Measurements from ENCODE around the gene VARS2.
"Not testable (repeated sequence)": the region's sequence is repeated elsewhere in the genome, so short reads cannot be mapped to it uniquely, and the experiment has no call there.

Gene VARS2

GRCh38 chr6:30966154-30966553, 52.1 kb downstream of the VARS2 start:
- H3K9me2 ChIP-seq (replicated peaks; ENCODE audit: insufficient read depth, low read length), result no peaks in the 10 kb centered on the region
- no peak overlapping the region for H3K4me3 ChIP-seq (ENCODE audit: low read length)
- H3K27ac ChIP-seq (ENCODE audit: low read length), result no peak overlapping the region
- no peaks in the 10 kb centered on the region for H3K9me3 ChIP-seq (replicated peaks; ENCODE audit: insufficient read depth, low read length)
- no peak overlapping the region for H3K9ac ChIP-seq (ENCODE audit: low read length)
- no peaks in the 10 kb centered on the region for H3K79me2 ChIP-seq (ENCODE audit: low read length)
- peaks cover 8% of the 10 kb centered on the region; the same call in 1 of the 2 replicates for H3K4me1 ChIP-seq (ENCODE audit: low read length)
- H2AFZ ChIP-seq (ENCODE audit: low read length), result no peak overlapping the region
- no peak for TF ChIP-seq EZH2 (optimal IDR thresholded peaks at IDR 0.05; ENCODE audit: low read depth, low read length)
- no peak for TF ChIP-seq EZH2phosphoT487 (IDR thresholded peaks at IDR 0.05; ENCODE audit: low read length)
- TF ChIP-seq, protein P1, sequence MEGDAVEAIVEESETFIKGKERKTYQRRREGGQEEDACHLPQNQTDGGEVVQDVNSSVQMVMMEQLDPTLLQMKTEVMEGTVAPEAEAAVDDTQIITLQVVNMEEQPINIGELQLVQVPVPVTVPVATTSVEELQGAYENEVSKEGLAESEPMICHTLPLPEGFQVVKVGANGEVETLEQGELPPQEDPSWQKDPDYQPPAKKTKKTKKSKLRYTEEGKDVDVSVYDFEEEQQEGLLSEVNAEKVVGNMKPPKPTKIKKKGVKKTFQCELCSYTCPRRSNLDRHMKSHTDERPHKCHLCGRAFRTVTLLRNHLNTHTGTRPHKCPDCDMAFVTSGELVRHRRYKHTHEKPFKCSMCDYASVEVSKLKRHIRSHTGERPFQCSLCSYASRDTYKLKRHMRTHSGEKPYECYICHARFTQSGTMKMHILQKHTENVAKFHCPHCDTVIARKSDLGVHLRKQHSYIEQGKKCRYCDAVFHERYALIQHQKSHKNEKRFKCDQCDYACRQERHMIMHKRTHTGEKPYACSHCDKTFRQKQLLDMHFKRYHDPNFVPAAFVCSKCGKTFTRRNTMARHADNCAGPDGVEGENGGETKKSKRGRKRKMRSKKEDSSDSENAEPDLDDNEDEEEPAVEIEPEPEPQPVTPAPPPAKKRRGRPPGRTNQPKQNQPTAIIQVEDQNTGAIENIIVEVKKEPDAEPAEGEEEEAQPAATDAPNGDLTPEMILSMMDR (IDR thresholded peaks at IDR 0.05; ENCODE audit: low read length), result no peak
- no peak for DNase-seq
- H3K27me3 ChIP-seq (replicated peaks; ENCODE audit: insufficient read depth, low read length), result no peaks in the 10 kb centered on the region
- no peaks in the 10 kb centered on the region for H3F3A ChIP-seq (ENCODE audit: insufficient read depth, low read length)
- no peak overlapping the region for H3K4me2 ChIP-seq (ENCODE audit: low read depth, low read length)
- no peaks in the 10 kb centered on the region for H4K20me1 ChIP-seq (ENCODE audit: insufficient read depth, low read length)
- H3K36me3 ChIP-seq (replicated peaks; ENCODE audit: insufficient read depth, low read length), result no peaks in the 10 kb centered on the region

- H3K79me2 ChIP-seq (ENCODE audit: low read length); H3K4me1 ChIP-seq (ENCODE audit: low read length); H3K4me2 ChIP-seq (ENCODE audit: low read depth, low read length); H3K27ac ChIP-seq (ENCODE audit: low read length); H2AFZ ChIP-seq (ENCODE audit: low read length); H3K9me2 ChIP-seq (replicated peaks; ENCODE audit: insufficient read depth, low read length); H4K20me1 ChIP-seq (ENCODE audit: insufficient read depth, low read length); H3K9me3 ChIP-seq (replicated peaks; ENCODE audit: insufficient read depth, low read length); H3K27me3 ChIP-seq (replicated peaks; ENCODE audit: insufficient read depth, low read length); H3K36me3 ChIP-seq (replicated peaks; ENCODE audit: insufficient read depth, low read length); DNase-seq; H3K9ac ChIP-seq (ENCODE audit: low read length); H3F3A ChIP-seq (ENCODE audit: insufficient read depth, low read length); H3K4me3 ChIP-seq (ENCODE audit: low read length): not testable (repeated sequence)
Measured at GRCh38 chr6:30969171-30969570, 55.1 kb downstream of the VARS2 start.

DNA sequence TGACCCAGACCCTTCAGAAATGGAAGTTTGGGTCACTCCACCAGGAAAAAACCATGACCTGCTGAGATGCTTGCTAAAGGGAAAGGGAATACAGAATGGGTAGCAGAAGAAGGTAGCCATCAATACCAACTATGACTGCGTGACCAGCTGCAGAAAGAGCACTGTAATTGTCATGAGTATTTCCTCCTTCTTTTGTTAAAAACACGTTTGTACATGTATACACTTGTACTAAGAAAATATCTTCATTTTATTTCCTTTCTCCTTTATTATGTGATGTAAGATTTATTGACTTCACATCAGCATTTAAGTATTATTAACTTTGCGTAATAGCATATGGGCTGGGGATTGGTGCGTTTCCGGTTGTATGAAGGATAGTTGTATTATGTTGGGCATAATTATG, 56.9 kb downstream of the VARS2 start:
- Histone ChIP-seq H3F3A (ENCODE audit: insufficient read depth, low read length) (no peaks in the 10 kb centered on the region), H4K20me1 (ENCODE audit: insufficient read depth, low read length) (no peaks in the 10 kb centered on the region), H3K79me2 (ENCODE audit: low read length) (no peaks in the 10 kb centered on the region), H3K9me3 (replicated peaks; ENCODE audit: insufficient read depth, low read length) (no peaks in the 10 kb centered on the region), H2AFZ (ENCODE audit: low read length) (no peak overlapping the region), H3K9me2 (replicated peaks; ENCODE audit: insufficient read depth, low read length) (no peaks in the 10 kb centered on the region), H3K36me3 (replicated peaks; ENCODE audit: insufficient read depth, low read length) (no peaks in the 10 kb centered on the region), H3K27ac (ENCODE audit: low read length) (no peak overlapping the region), H3K4me3 (ENCODE audit: low read length) (no peak overlapping the region), H3K9ac (ENCODE audit: low read length) (no peak overlapping the region), H3K4me1 (ENCODE audit: low read length) (no peaks in the 10 kb centered on the region), H3K4me2 (ENCODE audit: low read depth, low read length) (no peak overlapping the region), H3K27me3 (replicated peaks; ENCODE audit: insufficient read depth, low read length) (no peaks in the 10 kb centered on the region)
- TF ChIP-seq EZH2 (optimal IDR thresholded peaks at IDR 0.05; ENCODE audit: low read depth, low read length), result no peak
- TF ChIP-seq EZH2phosphoT487 (IDR thresholded peaks at IDR 0.05; ENCODE audit: low read length), result no peak
- TF ChIP-seq, protein P1 (IDR thresholded peaks at IDR 0.05; ENCODE audit: low read length), result no peak
- DNase-seq, result no peak

DNA sequence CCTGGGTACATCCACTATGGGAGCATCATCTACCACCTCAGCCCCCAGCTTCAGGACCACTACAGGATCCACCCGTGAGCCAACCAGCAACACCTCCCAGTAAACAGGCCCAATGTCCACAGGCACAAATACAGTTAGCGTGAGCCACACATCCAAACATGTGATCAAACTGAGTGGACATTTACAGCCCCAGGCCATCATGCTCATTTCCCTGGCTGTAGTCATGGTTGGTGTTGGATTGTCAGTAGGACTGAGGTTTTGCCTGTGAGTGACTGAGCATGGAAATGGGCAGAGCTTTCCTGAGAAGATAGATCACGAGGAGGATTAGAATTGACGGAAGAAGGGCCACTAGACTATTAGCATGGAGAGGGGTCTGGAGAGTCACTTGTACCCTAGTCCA, 58.8 kb downstream of the VARS2 start:
- H3K9ac ChIP-seq (ENCODE audit: low read length), result no peak overlapping the region
- peaks cover under 1% of the 10 kb centered on the region; the same call in 1 of the 2 replicates for H3K27me3 ChIP-seq (replicated peaks; ENCODE audit: insufficient read depth, low read length)
- no peaks in the 10 kb centered on the region for H4K20me1 ChIP-seq (ENCODE audit: insufficient read depth, low read length)

More for the DNA sequence above, 58.8 kb downstream of the VARS2 start:
- Histone ChIP-seq H3K79me2 (ENCODE audit: low read length) (no peaks in the 10 kb centered on the region), H3K9me3 (replicated peaks; ENCODE audit: insufficient read depth, low read length) (no peaks in the 10 kb centered on the region), H3K4me3 (ENCODE audit: low read length) (no peak overlapping the region), H3K4me2 (ENCODE audit: low read depth, low read length) (no peak overlapping the region), H3K36me3 (replicated peaks; ENCODE audit: insufficient read depth, low read length) (no peaks in the 10 kb centered on the region), H3K9me2 (replicated peaks; ENCODE audit: insufficient read depth, low read length) (no peaks in the 10 kb centered on the region), H2AFZ (ENCODE audit: low read length) (no peak overlapping the region), H3F3A (ENCODE audit: insufficient read depth, low read length) (no peaks in the 10 kb centered on the region), H3K4me1 (ENCODE audit: low read length) (no peaks in the 10 kb centered on the region), H3K27ac (ENCODE audit: low read length) (no peak overlapping the region)
- no peak for DNase-seq
- no peak for TF ChIP-seq EZH2 (optimal IDR thresholded peaks at IDR 0.05; ENCODE audit: low read depth, low read length)
- TF ChIP-seq EZH2phosphoT487 (IDR thresholded peaks at IDR 0.05; ENCODE audit: low read length), result no peak
- TF ChIP-seq, protein P1 (IDR thresholded peaks at IDR 0.05; ENCODE audit: low read length), result no peak

Data from MM.1S (cell line).